GM20000 (cell line): ENCODE data around the gene PKD2.
A peak's percentile ranks its signal among the peaks of the same experiment; 100 is the strongest.

ENCODE experiments used
- DNase-seq: peaks from one replicate; pipeline ENCODE4 v3.0.0; 2012; ENCODE audit warnings: low spot score
- TF ChIP-seq, protein P1 (sequence below): IDR thresholded peaks from 2 replicates; pipeline ENCODE4 v1.5.1; 2012; ENCODE audit warnings: mild to moderate bottlenecking, control low read depth; ENCODE audit errors: extremely low read depth, missing control alignments

The PKD2 gene

GRCh38 chr4:87979810-87980209 is 27.6 kb upstream of the PKD2 start:
- DNase-seq = no peak
- TF ChIP-seq, protein P1, sequence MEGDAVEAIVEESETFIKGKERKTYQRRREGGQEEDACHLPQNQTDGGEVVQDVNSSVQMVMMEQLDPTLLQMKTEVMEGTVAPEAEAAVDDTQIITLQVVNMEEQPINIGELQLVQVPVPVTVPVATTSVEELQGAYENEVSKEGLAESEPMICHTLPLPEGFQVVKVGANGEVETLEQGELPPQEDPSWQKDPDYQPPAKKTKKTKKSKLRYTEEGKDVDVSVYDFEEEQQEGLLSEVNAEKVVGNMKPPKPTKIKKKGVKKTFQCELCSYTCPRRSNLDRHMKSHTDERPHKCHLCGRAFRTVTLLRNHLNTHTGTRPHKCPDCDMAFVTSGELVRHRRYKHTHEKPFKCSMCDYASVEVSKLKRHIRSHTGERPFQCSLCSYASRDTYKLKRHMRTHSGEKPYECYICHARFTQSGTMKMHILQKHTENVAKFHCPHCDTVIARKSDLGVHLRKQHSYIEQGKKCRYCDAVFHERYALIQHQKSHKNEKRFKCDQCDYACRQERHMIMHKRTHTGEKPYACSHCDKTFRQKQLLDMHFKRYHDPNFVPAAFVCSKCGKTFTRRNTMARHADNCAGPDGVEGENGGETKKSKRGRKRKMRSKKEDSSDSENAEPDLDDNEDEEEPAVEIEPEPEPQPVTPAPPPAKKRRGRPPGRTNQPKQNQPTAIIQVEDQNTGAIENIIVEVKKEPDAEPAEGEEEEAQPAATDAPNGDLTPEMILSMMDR = no peak

DNA sequence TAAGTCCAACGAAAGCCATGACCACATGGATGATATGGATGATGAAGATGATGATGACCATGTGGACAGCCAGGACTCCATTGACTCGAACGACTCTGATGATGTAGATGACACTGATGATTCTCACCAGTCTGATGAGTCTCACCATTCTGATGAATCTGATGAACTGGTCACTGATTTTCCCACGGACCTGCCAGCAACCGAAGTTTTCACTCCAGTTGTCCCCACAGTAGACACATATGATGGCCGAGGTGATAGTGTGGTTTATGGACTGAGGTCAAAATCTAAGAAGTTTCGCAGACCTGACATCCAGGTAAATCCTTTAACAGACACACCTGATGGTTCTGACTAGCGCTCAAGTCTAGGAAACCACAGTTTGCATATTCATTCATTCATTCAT is 25.9 kb upstream of the PKD2 start:
- DNase-seq = no peak
- TF ChIP-seq, protein P1 = no peak

DNA sequence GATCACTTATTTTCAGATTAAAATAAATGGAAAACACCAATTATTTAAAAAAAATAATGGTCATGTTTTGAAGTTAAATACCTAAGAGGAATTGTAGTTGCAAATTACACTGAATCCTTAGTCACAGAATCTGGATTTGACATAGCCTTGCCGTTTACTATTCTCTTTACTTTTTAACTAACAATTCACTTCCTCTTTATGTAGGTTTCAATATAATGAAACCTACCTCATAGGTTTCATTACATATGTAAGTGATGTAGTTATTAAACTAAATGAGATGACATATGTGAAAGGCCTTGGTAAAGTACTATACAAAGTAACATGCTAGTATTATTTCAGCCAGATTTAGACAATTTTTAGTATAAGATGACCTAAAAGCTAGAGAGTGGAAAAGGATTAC is 25.4 kb upstream of the PKD2 start:
- TF ChIP-seq, protein P1 = no peak
- no peak for DNase-seq

- TF ChIP-seq, protein P1 = no peak
Measured at GRCh38 chr4:87982446-87983010, 24.9 kb upstream of the PKD2 start.

GRCh38 chr4:87983996-87984395 is 23.4 kb upstream of the PKD2 start:
- no peak for DNase-seq
- TF ChIP-seq, protein P1 = no peak

More at GRCh38 chr4:87982446-87983010, 24.9 kb upstream of the PKD2 start:
- no peak for DNase-seq

DNA sequence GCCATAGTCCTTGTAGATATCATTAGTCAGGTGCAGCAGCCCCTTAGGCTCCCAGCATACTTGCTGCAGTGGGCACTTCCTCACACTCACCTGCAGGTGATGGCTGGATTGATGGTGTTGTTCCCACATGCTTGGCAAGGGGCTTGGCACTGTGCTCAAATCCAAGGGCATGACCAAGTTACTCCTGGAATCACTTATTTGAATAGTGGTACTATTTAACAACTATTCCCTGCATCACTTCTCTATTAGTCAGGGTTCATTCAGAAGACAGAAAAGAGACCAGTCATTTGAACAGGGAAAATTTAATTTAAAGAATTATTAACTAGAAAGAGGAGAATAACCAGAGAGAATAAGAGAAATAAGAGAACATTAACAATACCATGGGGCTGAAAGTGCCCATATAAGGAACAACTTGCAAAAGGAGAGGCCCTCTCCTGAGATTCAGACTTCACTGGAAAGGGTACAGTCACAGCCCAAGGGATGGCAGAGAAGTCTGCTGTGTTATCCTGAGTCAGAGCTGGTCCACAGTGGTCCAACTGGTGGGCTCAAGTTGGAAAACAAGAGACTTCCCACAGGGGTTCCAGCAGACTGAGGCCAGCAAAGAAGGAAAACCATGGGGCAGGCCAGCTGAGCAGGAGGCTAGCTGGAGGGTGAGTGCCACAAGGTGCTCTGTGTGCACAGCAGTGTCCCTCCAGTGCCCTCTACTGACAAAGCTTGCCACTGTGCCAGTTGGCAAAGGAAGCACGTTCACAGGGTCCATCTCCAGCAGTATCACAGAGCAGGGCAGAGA is 22.1 kb upstream of the PKD2 start:
- no peak for DNase-seq
- TF ChIP-seq, protein P1 = peak; percentile 38

- TF ChIP-seq, protein P1 = no peak
- no peak for DNase-seq
Measured at GRCh38 chr4:87985887-87986200, 21.6 kb upstream of the PKD2 start.
